ENCODE results near the gene BORCS8.

Gene BORCS8

DNA sequence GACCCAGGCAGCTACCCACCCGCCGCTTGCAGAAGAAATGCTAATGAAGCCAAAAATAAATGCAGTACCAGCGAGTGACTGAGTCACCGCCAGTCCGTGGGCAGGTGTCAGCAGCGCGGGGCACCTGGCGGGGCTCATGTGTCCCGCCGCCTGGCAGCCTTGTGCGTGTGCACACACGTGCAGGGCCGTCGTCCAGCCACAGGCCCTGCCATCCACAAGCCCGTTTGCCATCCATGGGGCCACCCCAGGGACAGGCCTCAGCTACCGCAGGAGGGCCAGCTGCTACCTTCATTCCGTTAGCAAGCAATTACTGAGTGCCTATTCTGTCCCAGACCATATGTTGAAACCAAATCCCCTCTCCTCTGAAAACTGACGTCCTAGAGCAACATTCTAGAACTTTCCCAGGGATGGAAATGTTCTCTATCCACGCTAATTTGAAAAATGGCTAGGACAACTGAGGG, 40.3 kb upstream of the BORCS8 start:
- no peak for TF ChIP-seq CTCF (IDR thresholded peaks at IDR 0.05; ENCODE audit: borderline replicate concordance, insufficient read depth, low read depth, low read length)
- no peak overlapping the region for H3K4me3 ChIP-seq (ENCODE audit: low read depth, low read length)

- no peak for TF ChIP-seq CTCF (IDR thresholded peaks at IDR 0.05; ENCODE audit: borderline replicate concordance, insufficient read depth, low read depth, low read length)
- H3K4me3 ChIP-seq (ENCODE audit: low read depth, low read length) = no peak overlapping the region
Observed at GRCh38 chr19:19230999-19231398, 39.0 kb upstream of the BORCS8 start.

GRCh38 chr19:19229701-19230100, 37.7 kb upstream of the BORCS8 start:
- no peak for TF ChIP-seq CTCF (IDR thresholded peaks at IDR 0.05; ENCODE audit: borderline replicate concordance, insufficient read depth, low read depth, low read length)
- H3K4me3 ChIP-seq (ENCODE audit: low read depth, low read length) = no peak overlapping the region

GRCh38 chr19:19227217-19227616, 35.3 kb upstream of the BORCS8 start:
- no peak for TF ChIP-seq CTCF (IDR thresholded peaks at IDR 0.05; ENCODE audit: borderline replicate concordance, insufficient read depth, low read depth, low read length)
- no peak overlapping the region for H3K4me3 ChIP-seq (ENCODE audit: low read depth, low read length)

DNA sequence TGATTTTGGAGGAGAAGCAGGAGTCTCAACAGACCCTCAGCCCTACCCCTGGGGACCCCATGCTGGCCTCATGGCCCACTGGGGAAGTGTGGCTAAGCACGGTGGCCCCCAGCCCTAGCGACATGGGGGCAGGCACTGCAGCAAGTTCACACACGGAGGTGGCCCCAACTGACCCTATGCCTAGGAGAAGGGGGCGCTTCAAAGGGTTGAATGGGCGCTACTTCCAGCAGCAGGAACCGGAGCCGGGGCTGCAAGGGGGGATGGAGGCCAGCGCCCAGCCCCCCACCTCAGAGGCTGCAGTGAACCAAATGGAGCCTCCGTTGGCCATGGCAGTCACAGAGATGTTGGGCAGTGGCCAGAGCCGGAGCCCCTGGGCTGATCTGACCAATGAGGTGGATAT, 34.7 kb upstream of the BORCS8 start:
- no peak for TF ChIP-seq CTCF (IDR thresholded peaks at IDR 0.05; ENCODE audit: borderline replicate concordance, insufficient read depth, low read depth, low read length)
- H3K4me3 ChIP-seq (ENCODE audit: low read depth, low read length) = no peak overlapping the region

- TF ChIP-seq CTCF (IDR thresholded peaks at IDR 0.05; ENCODE audit: borderline replicate concordance, insufficient read depth, low read depth, low read length) = no peak
Observed at GRCh38 chr19:19226204-19226603, 34.3 kb upstream of the BORCS8 start.

DNA sequence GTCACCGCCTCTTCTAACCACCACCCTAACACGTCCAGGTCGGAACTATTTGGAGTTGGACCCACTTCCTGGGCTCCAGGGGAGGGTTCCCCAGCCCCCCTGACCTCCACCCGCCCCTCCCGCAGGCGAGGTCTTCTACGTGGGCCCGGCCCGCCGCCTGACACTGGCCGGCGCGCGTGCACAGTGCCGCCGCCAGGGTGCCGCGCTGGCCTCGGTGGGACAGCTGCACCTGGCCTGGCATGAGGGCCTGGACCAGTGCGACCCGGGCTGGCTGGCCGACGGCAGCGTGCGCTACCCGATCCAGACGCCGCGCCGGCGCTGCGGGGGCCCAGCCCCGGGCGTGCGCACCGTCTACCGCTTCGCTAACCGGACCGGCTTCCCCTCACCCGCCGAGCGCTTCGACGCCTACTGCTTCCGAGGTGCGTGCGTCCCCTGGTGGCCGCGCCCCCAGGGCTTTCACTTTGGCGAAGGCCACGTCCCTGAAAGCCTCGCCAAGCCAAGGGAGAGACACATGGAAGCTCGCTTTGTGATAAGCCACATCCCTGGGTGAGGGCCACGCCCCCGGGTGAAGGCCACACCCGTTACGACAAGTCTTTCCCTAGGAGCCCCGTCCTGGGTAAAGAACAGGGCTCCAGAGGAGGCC, 33.0 kb upstream of the BORCS8 start:
- peak; percentile 80 for TF ChIP-seq CTCF (IDR thresholded peaks at IDR 0.05; ENCODE audit: borderline replicate concordance, insufficient read depth, low read depth, low read length)
- peak overlapping the region; percentile 42 for H3K4me3 ChIP-seq (ENCODE audit: low read depth, low read length)

More at GRCh38 chr19:19226204-19226603, 34.3 kb upstream of the BORCS8 start:
- H3K4me3 ChIP-seq (ENCODE audit: low read depth, low read length) = no peak overlapping the region

Data from GM12875 (cell line).